ENCODE measurements around the gene IPO9.
A peak's percentile ranks its signal among the peaks of the same experiment; 100 is the strongest.

IPO9 gene

DNA sequence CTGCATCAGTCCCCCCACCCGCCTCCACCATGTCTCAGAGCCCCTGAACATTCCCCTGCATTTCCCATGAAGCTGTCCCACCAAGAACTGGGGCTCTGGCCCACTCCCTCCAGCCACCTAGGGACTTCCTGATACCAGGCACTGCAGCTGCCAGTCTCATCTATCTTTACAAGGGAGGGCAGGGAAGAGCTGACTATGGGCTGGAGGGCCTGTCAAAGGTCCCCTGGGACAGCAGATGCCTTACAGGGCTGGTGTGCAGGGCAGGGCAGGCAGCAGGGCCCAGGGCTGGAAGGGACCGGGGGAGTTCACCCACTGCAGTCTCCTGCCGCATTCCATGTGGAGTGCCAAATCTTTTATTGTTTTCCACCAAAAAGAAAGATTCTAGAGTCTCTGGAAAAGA lies 77.4 kb downstream of the IPO9 start:
- no peaks in the 10 kb centered on the region for H3K9me3 ChIP-seq
- H3K4me3 ChIP-seq = no peak overlapping the region
- H3K27me3 ChIP-seq = no peaks in the 10 kb centered on the region
- peaks cover 14 to 45% (median 14%) of the 10 kb centered on the region in 3 donors for H3K36me3 ChIP-seq
- TF ChIP-seq, protein P1, sequence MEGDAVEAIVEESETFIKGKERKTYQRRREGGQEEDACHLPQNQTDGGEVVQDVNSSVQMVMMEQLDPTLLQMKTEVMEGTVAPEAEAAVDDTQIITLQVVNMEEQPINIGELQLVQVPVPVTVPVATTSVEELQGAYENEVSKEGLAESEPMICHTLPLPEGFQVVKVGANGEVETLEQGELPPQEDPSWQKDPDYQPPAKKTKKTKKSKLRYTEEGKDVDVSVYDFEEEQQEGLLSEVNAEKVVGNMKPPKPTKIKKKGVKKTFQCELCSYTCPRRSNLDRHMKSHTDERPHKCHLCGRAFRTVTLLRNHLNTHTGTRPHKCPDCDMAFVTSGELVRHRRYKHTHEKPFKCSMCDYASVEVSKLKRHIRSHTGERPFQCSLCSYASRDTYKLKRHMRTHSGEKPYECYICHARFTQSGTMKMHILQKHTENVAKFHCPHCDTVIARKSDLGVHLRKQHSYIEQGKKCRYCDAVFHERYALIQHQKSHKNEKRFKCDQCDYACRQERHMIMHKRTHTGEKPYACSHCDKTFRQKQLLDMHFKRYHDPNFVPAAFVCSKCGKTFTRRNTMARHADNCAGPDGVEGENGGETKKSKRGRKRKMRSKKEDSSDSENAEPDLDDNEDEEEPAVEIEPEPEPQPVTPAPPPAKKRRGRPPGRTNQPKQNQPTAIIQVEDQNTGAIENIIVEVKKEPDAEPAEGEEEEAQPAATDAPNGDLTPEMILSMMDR (IDR thresholded peaks at IDR 0.05) = no peak
- H3K27ac ChIP-seq = peak overlapping the region; percentile 92 to 94
- intact Hi-C loops (cut with DNase I; ENCODE audit: low total_unique reads) = no loop called here
- peaks cover 10 to 99% (median 92%) of the 10 kb centered on the region in 4 donors for H3K4me1 ChIP-seq
- DNase-seq = no peak

DNA sequence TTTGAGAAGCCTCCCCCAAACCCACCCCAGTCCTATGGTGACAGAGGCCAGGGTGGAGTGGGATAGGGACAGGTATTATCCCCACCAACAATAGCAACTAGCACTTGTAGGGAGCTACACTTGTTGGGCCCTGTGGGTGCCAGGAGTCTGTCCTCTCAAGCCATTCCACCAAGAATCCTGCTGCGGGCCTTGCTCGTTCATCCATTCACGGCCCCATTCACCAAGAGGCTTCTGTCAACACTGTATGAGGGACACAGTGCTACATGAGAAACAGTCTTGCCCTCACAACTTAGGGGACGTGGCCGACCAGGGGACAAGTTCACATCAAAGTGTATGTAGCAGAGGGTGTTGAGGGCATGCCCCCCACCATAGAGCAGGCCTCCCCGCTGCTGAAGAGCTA lies 78.7 kb downstream of the IPO9 start:
- Histone ChIP-seq H3K4me3 (peak overlapping the region in 1 of 2 donors; percentile 1), H3K36me3 (peaks cover 20 to 56% (median 26%) of the 10 kb centered on the region in 3 donors), H3K27me3 (no peaks in the 10 kb centered on the region), H3K4me1 (peaks cover 10 to 100% (median 96%) of the 10 kb centered on the region in 4 donors), H3K27ac (peak overlapping the region; percentile 92 to 94), H3K9me3 (no peaks in the 10 kb centered on the region)
- intact Hi-C loops (cut with DNase I; ENCODE audit: low total_unique reads) = no loop called here
- no peak for DNase-seq
- TF ChIP-seq, protein P1 (IDR thresholded peaks at IDR 0.05) = no peak

DNA sequence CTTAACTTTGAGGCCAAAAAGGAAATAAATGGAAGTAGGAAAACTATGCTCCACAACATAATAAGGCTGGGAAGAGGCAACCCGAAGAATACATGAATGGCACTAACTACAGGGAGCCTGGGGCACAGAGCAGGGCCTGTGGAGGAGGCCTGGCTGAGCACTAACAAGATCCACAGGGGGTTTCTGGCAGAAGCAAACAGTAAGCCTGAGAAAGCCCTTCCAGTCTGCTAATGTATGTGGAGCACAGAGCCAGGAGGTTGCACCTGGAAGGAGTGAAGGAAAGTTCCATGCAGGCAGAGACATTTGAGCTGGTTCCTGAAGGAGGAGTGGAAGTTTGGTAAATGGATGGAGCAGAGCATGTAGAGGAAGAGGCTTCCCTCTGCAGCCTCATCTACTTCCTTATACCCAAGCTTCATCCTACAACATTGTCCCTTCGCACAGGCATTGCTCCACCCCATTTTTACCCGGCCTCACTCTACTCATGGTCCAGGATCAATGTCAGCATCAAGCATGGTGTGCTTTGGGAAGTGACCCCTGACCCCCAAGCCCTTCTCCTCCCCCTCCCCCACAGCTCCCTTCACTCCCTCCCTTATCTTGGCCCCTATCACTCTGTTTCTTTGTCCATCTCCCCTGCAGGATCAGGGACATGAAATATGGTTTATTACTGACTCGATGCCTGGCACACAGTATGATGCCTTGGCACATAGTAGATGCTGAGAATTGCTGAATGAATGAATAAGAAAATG lies 83.0 kb downstream of the IPO9 start:
- Histone ChIP-seq H3K36me3 (peaks cover 23 to 67% (median 30%) of the 10 kb centered on the region in 3 donors), H3K9me3 (no peaks in the 10 kb centered on the region), H3K27me3 (no peaks in the 10 kb centered on the region), H3K27ac (peak overlapping the region; percentile 92 to 94), H3K4me1 (peaks cover 0 to 100% (median 96%) of the 10 kb centered on the region in 4 donors), H3K4me3 (no peak overlapping the region)
- intact Hi-C loops (cut with DNase I; ENCODE audit: low total_unique reads) = no loop called here
- DNase-seq = no peak
- TF ChIP-seq, protein P1 (IDR thresholded peaks at IDR 0.05) = no peak

DNA sequence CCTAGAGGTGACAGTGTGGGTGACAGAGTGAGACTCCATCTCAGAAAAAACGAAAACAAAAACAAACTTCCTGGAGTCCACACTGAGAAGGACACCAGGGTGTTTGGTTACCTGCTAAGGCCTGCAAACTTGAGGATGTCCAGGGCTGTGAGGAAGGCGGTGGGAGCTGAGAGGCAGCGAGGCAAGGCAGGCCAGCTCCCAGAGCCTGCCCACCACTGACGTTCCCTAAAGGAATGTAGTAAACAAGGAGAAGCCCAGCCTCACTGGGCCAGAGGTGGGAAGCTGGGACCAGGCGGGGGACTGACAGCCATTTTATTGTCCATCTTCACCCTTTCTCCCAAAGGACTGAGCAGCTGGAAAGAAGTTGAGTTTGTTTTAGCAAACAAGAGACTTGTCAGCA lies 83.9 kb downstream of the IPO9 start:
- no peaks in the 10 kb centered on the region for H3K9me3 ChIP-seq
- TF ChIP-seq, protein P1 (IDR thresholded peaks at IDR 0.05) = no peak
- no peak for DNase-seq
- H3K27me3 ChIP-seq = no peaks in the 10 kb centered on the region
- H3K27ac ChIP-seq = peak overlapping the region; percentile 92 to 94
- H3K4me1 ChIP-seq = peaks cover 0 to 100% (median 95%) of the 10 kb centered on the region in 4 donors
- peak overlapping the region in 1 of 2 donors; percentile 27 for H3K4me3 ChIP-seq
- intact Hi-C loops (cut with DNase I; ENCODE audit: low total_unique reads) = no loop called here
- H3K36me3 ChIP-seq = peaks cover 23 to 61% (median 30%) of the 10 kb centered on the region in 3 donors

DNA sequence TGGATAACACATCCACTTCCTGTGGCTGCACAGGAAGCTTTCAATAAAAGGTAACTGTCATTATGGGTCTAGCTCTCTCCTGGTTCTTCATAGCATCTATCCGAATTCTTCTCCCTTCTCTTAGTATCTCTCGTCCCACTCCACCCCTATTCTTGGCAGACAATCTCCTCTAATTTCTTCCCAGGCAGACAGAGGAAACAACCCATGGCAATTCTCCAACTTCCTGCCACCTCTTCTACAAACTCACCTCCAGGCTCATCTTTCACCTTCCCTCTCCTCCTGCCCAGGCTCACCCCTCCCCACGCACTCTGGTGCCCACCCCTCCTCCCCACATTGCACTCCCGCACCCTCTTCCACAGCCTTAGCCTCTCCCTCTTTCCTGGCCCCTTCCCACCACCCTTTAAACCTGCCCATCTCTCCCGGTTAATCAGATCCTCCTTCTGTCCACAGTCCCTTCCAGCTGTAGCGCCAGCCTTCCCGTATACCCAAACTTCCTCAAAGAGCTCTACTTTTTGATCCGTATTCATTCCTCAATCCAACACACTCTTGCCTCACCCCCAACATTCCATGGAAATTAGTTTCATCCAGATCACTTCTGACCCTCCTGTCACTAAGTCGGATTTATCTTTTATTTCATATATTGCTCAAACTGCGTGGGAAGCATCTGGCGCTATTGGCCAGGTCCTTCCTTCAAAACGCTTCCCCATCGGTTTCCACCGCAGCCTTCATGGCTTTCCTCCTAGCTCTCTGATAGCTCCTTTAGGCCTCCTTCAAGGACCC lies 85.7 kb downstream of the IPO9 start:
- Histone ChIP-seq H3K4me3 (peak overlapping the region in 1 of 2 donors; percentile 23), H3K27me3 (no peaks in the 10 kb centered on the region), H3K4me1 (peaks cover 0 to 100% (median 95%) of the 10 kb centered on the region in 4 donors), H3K36me3 (peaks cover 8 to 56% (median 21%) of the 10 kb centered on the region in 3 donors), H3K9me3 (no peaks in the 10 kb centered on the region), H3K27ac (peak overlapping the region; percentile 92 to 94)
- no peak for DNase-seq
- intact Hi-C loops (cut with DNase I; ENCODE audit: low total_unique reads) = no loop called here
- TF ChIP-seq, protein P1 (IDR thresholded peaks at IDR 0.05) = no peak

Data from tibial artery (tissue), 4 donors.